Adrenal gland (tissue), 12 donors: ENCODE results near the gene BCL2. TPM values are rescaled to one million over a fixed set of nuclear protein-coding genes. Genes with fewer than 3 reads are reported as not detected.

Experiments used
- DNase-seq, 7 donors: peaks; one replicate each; pipeline ENCODE4 v3.0.0-alpha.2; 2019 to 2020
- H3K27ac ChIP-seq, 5 donors: fragments of 200-600 bp; sonication (generic) in 4 of 5; 1 replicate in 3 of 5; 2 replicates in 2 of 5; pipeline versions ENCODE4 v1.5.1 to v1.8.0; 2016 to 2020; ENCODE audit warnings: mild to moderate bottlenecking in 1 of 5
- H3K27me3 ChIP-seq: fragments of 200-600 bp; 2 replicates; pipeline ENCODE4 v1.8.0; 2021
- H3K36me3 ChIP-seq, 2 donors: fragments of 200-600 bp; replicated peaks in 1 of 2; 1 replicate in 1 of 2; 2 replicates in 1 of 2; pipeline versions ENCODE4 v1.5.1 to v1.8.0; 2018 to 2022
- H3K4me1 ChIP-seq, 2 donors: fragments of 200-600 bp; replicated peaks in 1 of 2; 1 replicate in 1 of 2; 2 replicates in 1 of 2; pipeline versions ENCODE4 v1.5.1 to v1.8.0; 2018 to 2021
- H3K4me3 ChIP-seq, 4 donors: fragments of 200-600 bp; sonication (generic) in 3 of 4; one replicate each; pipeline ENCODE4 v1.5.1; 2016 to 2018
- H3K9me3 ChIP-seq, 3 donors: fragments of 200-600 bp; sonication (generic) in 1 of 3; replicated peaks in 1 of 3; 1 replicate in 2 of 3; 2 replicates in 1 of 3; pipeline versions ENCODE4 v1.5.1 to v1.8.0; 2016 to 2021
- CTCF ChIP-seq, 6 experiments: fragments of 450-650 bp in 4 of 6; fragments of 200-600 bp in 2 of 6; sonication (generic) in 1 of 6; IDR thresholded peaks; 1 replicate in 5 of 6; 2 replicates in 1 of 6; pipeline versions ENCODE4 v1.5.1 to v1.8.0; 2016 to 2021; ENCODE audit warnings: antibody characterized with exemption in 6 of 6, mild to moderate bottlenecking in 2 of 6, moderate library complexity in 1 of 6
- POLR2A ChIP-seq, 2 donors: fragments of 450-650 bp; IDR thresholded peaks; one replicate each; pipeline ENCODE4 v1.6.1; 2017; ENCODE audit warnings: antibody characterized with exemption in 2 of 2, mild to moderate bottlenecking in 2 of 2, moderate library complexity in 1 of 2
- WGBS, 4 donors: extraction: QIAGEN DNeasy Blood & Tissue Kit in 2 of 4; methylation state at CpG; one replicate each; pipeline versions ENCODE4 v1.1.5 to v1.1.7; 2013 to 2017; 5-methylcytosine and 5-hydroxymethylcytosine counted together
- intact Hi-C, 2 donors: fragments of 100-400 bp; cut with DNase I; formaldehyde crosslinking; loops; one replicate each; pipeline versions ENCODE4 v1.14.1 to v1.15.0; 2022 to 2023
- polyA plus RNA-seq, 3 donors: library from polyadenylated mRNA; stranded (reverse); fragments of 200-250 nt in 2 of 3; fragments of 350-450 nt in 1 of 3; fragmentation: Illumina TruSeq in 1 of 3; extraction: RNeasy Lipid Tissue Mini Kit (QIAGEN cat#74804) in 1 of 3; gene quantifications; one replicate each; pipeline ENCODE4 v1.2.3, GENCODE V29; 2013 to 2014
- total RNA-seq, 9 donors: library from RNA; depleted of rRNA in 4 of 9; stranded (reverse); fragments of >200 nt in 4 of 9; fragments of 120-200 nt in 1 of 9; fragmentation: NEBNext Ultra II Directional in 1 of 9; extraction: Animal tissue kit (Norgen Biotek cat#: 25700) in 1 of 9; gene quantifications; one replicate each; pipeline versions ENCODE4 v1.1.0 to v1.2.4, GENCODE V29; 2013 to 2023
- donor health status: healthy with polysubstance abuse.
- donor health status: Bipolar disorder and iron deficiency.
- donor health status: DM: yes; HTN: yes; CAD: no.
- donor health status: DM: no; HTN: no; CAD: no.
- donor health status: DM: no; HTN: no; CAD: no.
- donor health status: DM: yes; HTN: yes; CAD: no.

Gene BCL2
- total and polyA plus RNA-seq, 12 donors = 0.85 to 7.7 (median 3.4) TPM

- H3K27ac ChIP-seq = no peak overlapping the region
These were observed 101.1 kb downstream of the BCL2 start for GRCh38 chr18:63218472-63218871.

GRCh38 chr18:63216516-63217311, 102.9 kb downstream of the BCL2 start:
- H3K4me1 ChIP-seq = no peaks in the 10 kb centered on the region
- H3K36me3 ChIP-seq = no peaks in the 10 kb centered on the region
- TF ChIP-seq POLR2A (IDR thresholded peaks at IDR 0.05) (no peak), CTCF (IDR thresholded peaks at IDR 0.05) (no peak)
- H3K9me3 ChIP-seq = no peaks in the 10 kb centered on the region
- DNase-seq = no peak
- no peak overlapping the region for H3K4me3 ChIP-seq
- H3K27me3 ChIP-seq = no peaks in the 10 kb centered on the region
- WGBS, 4 donors = 74 to 89% (median 75%) methylated on average over 9 of the region's 9 CpGs
- no peak overlapping the region for H3K27ac ChIP-seq
- intact Hi-C loops = no loop called here

More at GRCh38 chr18:63218472-63218871, 101.1 kb downstream of the BCL2 start:
- DNase-seq = no peak
- H3K4me3 ChIP-seq = no peak overlapping the region
- H3K9me3 ChIP-seq = no peaks in the 10 kb centered on the region
- intact Hi-C loops = no loop called here
- no peaks in the 10 kb centered on the region for H3K36me3 ChIP-seq
- no peaks in the 10 kb centered on the region for H3K4me1 ChIP-seq
- TF ChIP-seq POLR2A (IDR thresholded peaks at IDR 0.05) = no peak
- no peaks in the 10 kb centered on the region for H3K27me3 ChIP-seq

- H3K9me3 ChIP-seq = no peaks in the 10 kb centered on the region
- no peak overlapping the region for H3K27ac ChIP-seq
- 85 to 89% (median 86%) methylated on average over 8 of the region's 8 CpGs for WGBS, 4 donors
- intact Hi-C loops = no loop called here
- no peaks in the 10 kb centered on the region for H3K36me3 ChIP-seq
- H3K4me3 ChIP-seq = no peak overlapping the region
- no peaks in the 10 kb centered on the region for H3K27me3 ChIP-seq
- TF ChIP-seq POLR2A (IDR thresholded peaks at IDR 0.05) (no peak), CTCF (IDR thresholded peaks at IDR 0.05) (no peak)
- H3K4me1 ChIP-seq = no peaks in the 10 kb centered on the region
- no peak for DNase-seq
These were observed 105.5 kb downstream of the BCL2 start for GRCh38 chr18:63213936-63214671.

GRCh38 chr18:63213331-63213900, 106.2 kb downstream of the BCL2 start:
- no peaks in the 10 kb centered on the region for H3K9me3 ChIP-seq
- WGBS, 4 donors = 78 to 84% (median 82%) methylated on average over 6 of the region's 6 CpGs

More at GRCh38 chr18:63213331-63213900, 106.2 kb downstream of the BCL2 start:
- TF ChIP-seq CTCF (IDR thresholded peaks at IDR 0.05) (no peak), POLR2A (IDR thresholded peaks at IDR 0.05) (no peak)
- Histone ChIP-seq H3K27me3 (no peaks in the 10 kb centered on the region), H3K4me3 (no peak overlapping the region), H3K27ac (no peak overlapping the region), H3K4me1 (no peaks in the 10 kb centered on the region), H3K36me3 (no peaks in the 10 kb centered on the region)
- intact Hi-C loops = no loop called here
- no peak for DNase-seq
